Astrocyte (in vitro differentiated cells and primary cell): Measurements from ENCODE around the gene ZNF775.

Experiments used
- CTCF ChIP-seq: IDR thresholded peaks from 2 replicates; pipeline ENCODE4 v1.5.1; 2011; ENCODE audit warnings: low read depth, mild to moderate bottlenecking, inconsistent platforms, low read length, moderate library complexity; ENCODE audit not compliant: insufficient read depth
- EZH2 ChIP-seq: IDR thresholded peaks from 2 replicates; pipeline ENCODE4 v1.6.1; 2012; ENCODE audit warnings: mild to moderate bottlenecking, low read length, inconsistent platforms; ENCODE audit not compliant: insufficient read depth

DNA sequence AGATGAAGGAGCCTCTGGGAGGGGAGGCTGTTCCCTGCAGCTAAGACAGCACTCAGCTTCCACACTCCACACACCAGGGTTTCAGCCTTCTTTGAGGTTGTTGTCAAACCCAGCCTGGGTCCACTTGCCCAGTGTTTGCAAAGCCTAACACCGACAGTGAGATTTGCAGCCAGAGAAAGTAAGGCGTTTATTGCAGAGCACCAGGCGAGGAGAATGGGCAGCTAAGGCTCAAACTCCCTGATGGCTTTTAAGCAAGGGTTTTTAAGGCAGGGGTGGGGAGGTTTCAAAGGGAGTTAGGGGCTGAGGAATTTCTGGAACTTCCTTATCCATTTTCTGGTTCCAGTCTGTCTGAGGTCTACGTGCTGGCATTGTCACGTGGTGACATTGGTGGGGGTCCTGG, 4.7 kb upstream of the ZNF775 start:
- no peak for TF ChIP-seq EZH2
- TF ChIP-seq CTCF: no peak
